Liver (tissue), 9 donors: Measurements from ENCODE around the gene BTLA. TPM values are rescaled to one million over a fixed set of nuclear protein-coding genes. Genes with fewer than 3 reads are reported as not detected.

ENCODE experiments used
- DNase-seq: peaks from one replicate; pipeline ENCODE4 v3.0.0-alpha.2; 2017; ENCODE audit warnings: low spot score
- H3K27ac ChIP-seq, 2 donors: one replicate each; pipeline ENCODE4 v1.7.0; 2013; ENCODE audit warnings: inconsistent platforms in 2 of 2, low read length in 2 of 2, control low read depth in 1 of 2, low read depth in 1 of 2, mild to moderate bottlenecking in 1 of 2
- H3K27me3 ChIP-seq, 4 donors: one replicate each; pipeline versions ENCODE4 v1.6.1 to v1.7.0; 2013; ENCODE audit warnings: low read length in 3 of 4, inconsistent platforms in 1 of 4, mild to moderate bottlenecking in 1 of 4, moderate library complexity in 1 of 4; ENCODE audit not compliant: control insufficient read depth in 4 of 4, insufficient read depth in 4 of 4
- H3K36me3 ChIP-seq, 4 donors: one replicate each; pipeline versions ENCODE4 v1.6.1 to v1.7.0; 2013; ENCODE audit warnings: low read length in 3 of 4, mild to moderate bottlenecking in 3 of 4, low read depth in 1 of 4, moderate library complexity in 1 of 4; ENCODE audit not compliant: control insufficient read depth in 4 of 4, insufficient read depth in 3 of 4
- H3K4me1 ChIP-seq, 4 donors: one replicate each; pipeline versions ENCODE4 v1.6.1 to v1.7.0; 2013; ENCODE audit warnings: low read length in 3 of 4, mild to moderate bottlenecking in 3 of 4, moderate library complexity in 1 of 4; ENCODE audit not compliant: control insufficient read depth in 4 of 4, insufficient read depth in 4 of 4
- H3K4me3 ChIP-seq, 3 donors: one replicate each; pipeline versions ENCODE4 v1.6.1 to v1.7.0; 2013; ENCODE audit warnings: low read length in 3 of 3, control low read depth in 1 of 3, low read depth in 1 of 3, mild to moderate bottlenecking in 1 of 3
- H3K9ac ChIP-seq, 2 donors: one replicate each; pipeline ENCODE4 v1.7.0; 2013; ENCODE audit warnings: low read length in 2 of 2, mild to moderate bottlenecking in 2 of 2, moderate library complexity in 2 of 2, control low read depth in 1 of 2, low read depth in 1 of 2
- H3K9me3 ChIP-seq, 4 donors: one replicate each; pipeline versions ENCODE4 v1.6.1 to v1.7.0; 2013; ENCODE audit warnings: low read length in 3 of 4; ENCODE audit not compliant: control insufficient read depth in 4 of 4
- EGR1 ChIP-seq, 2 donors: IDR thresholded peaks; 2 replicates each; pipeline ENCODE4 v1.6.1; 2016 to 2018; ENCODE audit warnings: antibody characterized with exemption in 2 of 2, low read depth in 2 of 2
- FOXA1 ChIP-seq: IDR thresholded peaks from 2 replicates; pipeline ENCODE4 v1.6.1; 2016; ENCODE audit warnings: antibody characterized with exemption
- FOXA2 ChIP-seq: IDR thresholded peaks from 2 replicates; pipeline ENCODE4 v1.6.1; 2016; ENCODE audit warnings: antibody characterized with exemption
- GABPA ChIP-seq, 2 donors: IDR thresholded peaks in 1 of 2; conservative IDR thresholded peaks in 1 of 2; 2 replicates each; pipeline ENCODE4 v1.6.1; 2016; ENCODE audit warnings: antibody characterized with exemption in 2 of 2, mild to moderate bottlenecking in 1 of 2, moderate library complexity in 1 of 2
- HNF4A ChIP-seq, 2 donors: conservative IDR thresholded peaks; 2 replicates each; pipeline ENCODE4 v1.6.1; 2016; ENCODE audit warnings: antibody characterized with exemption in 2 of 2, mild to moderate bottlenecking in 2 of 2
- HNF4G ChIP-seq: IDR thresholded peaks from 2 replicates; pipeline ENCODE4 v1.6.1; 2016; ENCODE audit warnings: antibody characterized with exemption
- JUND ChIP-seq, 2 donors: IDR thresholded peaks; 2 replicates each; pipeline ENCODE4 v1.6.1; 2016; ENCODE audit warnings: antibody characterized with exemption in 2 of 2
- NR2F2 ChIP-seq: IDR thresholded peaks from 2 replicates; pipeline ENCODE4 v1.6.1; 2016; ENCODE audit warnings: antibody characterized with exemption
- RXRA ChIP-seq, 2 donors: IDR thresholded peaks; 2 replicates each; pipeline ENCODE4 v1.6.1; 2017 to 2018; ENCODE audit warnings: antibody characterized with exemption in 2 of 2, mild to moderate bottlenecking in 1 of 2
- SP1 ChIP-seq: IDR thresholded peaks from 2 replicates; pipeline ENCODE4 v1.6.1; 2018; ENCODE audit warnings: antibody characterized with exemption, mild to moderate bottlenecking
- TAF1 ChIP-seq: conservative IDR thresholded peaks from 2 replicates; pipeline ENCODE4 v1.6.1; 2016; ENCODE audit warnings: antibody characterized with exemption, mild to moderate bottlenecking
- YY1 ChIP-seq: IDR thresholded peaks from 2 replicates; pipeline ENCODE4 v1.6.1; 2016; ENCODE audit warnings: antibody characterized with exemption, mild to moderate bottlenecking
- ZBTB33 ChIP-seq: IDR thresholded peaks from 2 replicates; pipeline ENCODE4 v1.6.1; 2016; ENCODE audit warnings: antibody characterized with exemption
- WGBS: extraction: QIAGEN DNeasy Blood & Tissue Kit; methylation state at CpG from one replicate; pipeline ENCODE4 v1.1.7; 2013; 5-methylcytosine and 5-hydroxymethylcytosine counted together
- polyA plus RNA-seq, 2 donors: library from polyadenylated mRNA; stranded (reverse) in 1 of 2; unstranded in 1 of 2; fragments of 200-250 nt in 1 of 2; fragments of >200 nt in 1 of 2; fragmentation: Nextera tagmentation in 1 of 2; extraction: Ambion mirVana in 1 of 2; gene quantifications; one replicate each; pipeline versions ENCODE4 v1.2.1 to v1.2.3, GENCODE V29; 2013 to 2015
- total RNA-seq, 2 donors: library from RNA; depleted of rRNA; stranded (reverse); fragments of >200 nt; gene quantifications; one replicate each; pipeline ENCODE4 v1.2.3, GENCODE V29; 2014
- TF ChIP-seq, protein P1 (sequence below): IDR thresholded peaks from 2 replicates; pipeline ENCODE4 v1.6.1; 2016; ENCODE audit warnings: antibody characterized with exemption, mild to moderate bottlenecking
- TF ChIP-seq, protein P2 (sequence below): IDR thresholded peaks from 2 replicates; pipeline ENCODE4 v1.6.1; 2016; ENCODE audit warnings: antibody characterized with exemption
- TF ChIP-seq, protein P3 (sequence below): IDR thresholded peaks from 2 replicates; pipeline ENCODE4 v1.6.1; 2016; ENCODE audit warnings: antibody characterized with exemption
- donor health status: healthy.
- donor health status: healthy.
- donor health status: healthy.
- donor health status: healthy.
- donor health status: healthy.

Gene BTLA
- total and polyA plus RNA-seq, 4 donors, result 0.08 to 0.43 (median 0.27) TPM

DNA sequence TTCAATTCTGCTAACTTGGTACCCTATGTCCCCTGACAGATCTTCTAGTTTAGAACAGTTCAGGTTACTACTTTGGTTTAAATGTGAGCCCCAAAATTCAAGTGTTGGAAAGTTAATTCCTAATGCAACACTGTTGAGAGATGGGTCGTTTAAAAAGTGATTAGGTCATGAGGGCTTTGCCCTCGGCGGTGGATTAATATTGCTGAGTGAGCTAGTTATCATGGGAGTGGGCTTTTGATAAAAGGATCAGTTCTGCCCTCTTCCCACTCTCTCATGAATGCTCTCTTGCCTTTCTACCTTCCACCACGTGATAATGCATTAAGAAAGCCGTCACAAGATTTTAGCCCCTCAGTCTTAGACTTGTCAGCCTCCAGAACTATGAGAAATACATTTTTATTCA, 72.1 kb downstream of the BTLA start (continued):
- TF ChIP-seq, protein P1, sequence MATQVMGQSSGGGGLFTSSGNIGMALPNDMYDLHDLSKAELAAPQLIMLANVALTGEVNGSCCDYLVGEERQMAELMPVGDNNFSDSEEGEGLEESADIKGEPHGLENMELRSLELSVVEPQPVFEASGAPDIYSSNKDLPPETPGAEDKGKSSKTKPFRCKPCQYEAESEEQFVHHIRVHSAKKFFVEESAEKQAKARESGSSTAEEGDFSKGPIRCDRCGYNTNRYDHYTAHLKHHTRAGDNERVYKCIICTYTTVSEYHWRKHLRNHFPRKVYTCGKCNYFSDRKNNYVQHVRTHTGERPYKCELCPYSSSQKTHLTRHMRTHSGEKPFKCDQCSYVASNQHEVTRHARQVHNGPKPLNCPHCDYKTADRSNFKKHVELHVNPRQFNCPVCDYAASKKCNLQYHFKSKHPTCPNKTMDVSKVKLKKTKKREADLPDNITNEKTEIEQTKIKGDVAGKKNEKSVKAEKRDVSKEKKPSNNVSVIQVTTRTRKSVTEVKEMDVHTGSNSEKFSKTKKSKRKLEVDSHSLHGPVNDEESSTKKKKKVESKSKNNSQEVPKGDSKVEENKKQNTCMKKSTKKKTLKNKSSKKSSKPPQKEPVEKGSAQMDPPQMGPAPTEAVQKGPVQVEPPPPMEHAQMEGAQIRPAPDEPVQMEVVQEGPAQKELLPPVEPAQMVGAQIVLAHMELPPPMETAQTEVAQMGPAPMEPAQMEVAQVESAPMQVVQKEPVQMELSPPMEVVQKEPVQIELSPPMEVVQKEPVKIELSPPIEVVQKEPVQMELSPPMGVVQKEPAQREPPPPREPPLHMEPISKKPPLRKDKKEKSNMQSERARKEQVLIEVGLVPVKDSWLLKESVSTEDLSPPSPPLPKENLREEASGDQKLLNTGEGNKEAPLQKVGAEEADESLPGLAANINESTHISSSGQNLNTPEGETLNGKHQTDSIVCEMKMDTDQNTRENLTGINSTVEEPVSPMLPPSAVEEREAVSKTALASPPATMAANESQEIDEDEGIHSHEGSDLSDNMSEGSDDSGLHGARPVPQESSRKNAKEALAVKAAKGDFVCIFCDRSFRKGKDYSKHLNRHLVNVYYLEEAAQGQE, result no peak
- TF ChIP-seq NR2F2 (no peak), YY1 (no peak), SP1 (no peak), FOXA1 (no peak)

DNA sequence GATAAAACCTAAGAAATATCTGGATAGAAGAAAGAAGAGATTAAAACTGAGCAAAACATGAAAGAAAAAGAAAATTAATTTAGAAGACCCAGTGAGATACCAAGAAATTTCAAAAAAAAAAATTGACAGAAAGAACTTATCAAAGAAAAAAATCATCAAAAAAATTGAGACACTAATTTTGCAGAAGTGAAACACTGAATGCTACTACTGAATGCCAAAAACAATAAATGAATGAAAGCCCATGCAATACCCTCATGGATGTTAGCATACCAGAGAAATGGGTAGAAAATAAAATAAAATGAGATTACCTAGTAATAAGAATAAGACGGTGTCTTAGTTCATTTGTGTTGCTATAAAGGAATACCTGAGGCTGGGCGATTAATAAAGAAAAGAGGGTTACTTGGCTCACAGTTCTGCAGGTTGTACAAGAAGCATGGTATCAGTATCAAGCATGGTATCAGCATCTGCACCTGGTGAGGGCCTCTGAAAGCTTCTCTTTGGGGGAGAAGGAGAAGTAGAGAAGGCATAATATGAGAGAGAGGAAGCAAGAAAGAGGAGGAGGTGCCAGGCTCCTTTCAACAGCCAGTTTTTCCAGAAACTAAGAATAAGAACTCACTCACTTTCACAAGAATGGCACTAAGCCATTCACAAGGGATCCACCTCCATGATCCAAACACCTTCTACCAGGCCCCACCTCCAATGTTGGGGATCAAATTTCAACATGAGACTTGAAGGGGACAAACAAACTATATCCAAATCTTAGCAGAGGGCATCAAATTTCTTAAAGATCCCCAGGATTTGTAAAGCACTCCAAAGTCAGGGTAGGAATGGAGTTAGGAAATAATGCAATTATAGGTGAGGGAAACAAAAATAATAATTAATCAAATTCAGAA, 73.2 kb downstream of the BTLA start:
- Histone ChIP-seq H3K36me3 (peaks cover 0 to 2% (median 0%) of the 10 kb centered on the region in 4 donors), H3K9me3 (no peaks in the 10 kb centered on the region), H3K27me3 (no peaks in the 10 kb centered on the region), H3K4me1 (no peaks in the 10 kb centered on the region), H3K27ac (no peak overlapping the region), H3K4me3 (no peak overlapping the region), H3K9ac (no peak overlapping the region)
- WGBS, result 86% methylated on average over 2 of the region's 2 CpGs
- no peak for TF ChIP-seq ZBTB33
- TF ChIP-seq RXRA (IDR thresholded peaks at IDR 0.05), result no peak
- TF ChIP-seq FOXA1, result no peak
- no peak for TF ChIP-seq SP1
- TF ChIP-seq HNF4G, result no peak
- no peak for TF ChIP-seq FOXA2
- TF ChIP-seq, protein P2, sequence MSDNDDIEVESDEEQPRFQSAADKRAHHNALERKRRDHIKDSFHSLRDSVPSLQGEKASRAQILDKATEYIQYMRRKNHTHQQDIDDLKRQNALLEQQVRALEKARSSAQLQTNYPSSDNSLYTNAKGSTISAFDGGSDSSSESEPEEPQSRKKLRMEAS, result no peak
- TF ChIP-seq NR2F2, result no peak
- TF ChIP-seq EGR1 (IDR thresholded peaks at IDR 0.05; ENCODE audit: low read depth in 2 of 2), result no peak
- TF ChIP-seq, protein P3, sequence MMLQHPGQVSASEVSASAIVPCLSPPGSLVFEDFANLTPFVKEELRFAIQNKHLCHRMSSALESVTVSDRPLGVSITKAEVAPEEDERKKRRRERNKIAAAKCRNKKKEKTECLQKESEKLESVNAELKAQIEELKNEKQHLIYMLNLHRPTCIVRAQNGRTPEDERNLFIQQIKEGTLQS, result no peak
- no peak for TF ChIP-seq YY1
- DNase-seq, result no peak

- Histone ChIP-seq H3K27ac (no peak overlapping the region), H3K9me3 (no peaks in the 10 kb centered on the region)
- WGBS, result 96% methylated on average over 2 of the region's 2 CpGs
- TF ChIP-seq FOXA2 (no peak), SP1 (no peak), GABPA (IDR thresholded peaks at IDR 0.05 in 1 of 2, conservative IDR thresholded peaks at IDR 0.05 in 1 of 2) (no peak), HNF4A (conservative IDR thresholded peaks at IDR 0.05) (no peak), EGR1 (IDR thresholded peaks at IDR 0.05; ENCODE audit: low read depth in 2 of 2) (no peak), TAF1 (no peak), HNF4G (no peak), RXRA (IDR thresholded peaks at IDR 0.05) (no peak), ZBTB33 (no peak), FOXA1 (no peak), JUND (IDR thresholded peaks at IDR 0.05) (no peak)
- TF ChIP-seq, protein P3, result no peak
- TF ChIP-seq, protein P1, result no peak
Measured at GRCh38 chr3:112425382-112425781, 73.9 kb downstream of the BTLA start.

More at GRCh38 chr3:112425382-112425781, 73.9 kb downstream of the BTLA start:
- no peaks in the 10 kb centered on the region for H3K27me3 ChIP-seq
- H3K4me1 ChIP-seq, result no peaks in the 10 kb centered on the region
- no peak overlapping the region for H3K9ac ChIP-seq
- DNase-seq, result no peak
- H3K36me3 ChIP-seq, result peaks cover 0 to 2% (median 0%) of the 10 kb centered on the region in 4 donors
- no peak overlapping the region for H3K4me3 ChIP-seq
